ENCODE measurements around the gene ANO7.

DNA sequence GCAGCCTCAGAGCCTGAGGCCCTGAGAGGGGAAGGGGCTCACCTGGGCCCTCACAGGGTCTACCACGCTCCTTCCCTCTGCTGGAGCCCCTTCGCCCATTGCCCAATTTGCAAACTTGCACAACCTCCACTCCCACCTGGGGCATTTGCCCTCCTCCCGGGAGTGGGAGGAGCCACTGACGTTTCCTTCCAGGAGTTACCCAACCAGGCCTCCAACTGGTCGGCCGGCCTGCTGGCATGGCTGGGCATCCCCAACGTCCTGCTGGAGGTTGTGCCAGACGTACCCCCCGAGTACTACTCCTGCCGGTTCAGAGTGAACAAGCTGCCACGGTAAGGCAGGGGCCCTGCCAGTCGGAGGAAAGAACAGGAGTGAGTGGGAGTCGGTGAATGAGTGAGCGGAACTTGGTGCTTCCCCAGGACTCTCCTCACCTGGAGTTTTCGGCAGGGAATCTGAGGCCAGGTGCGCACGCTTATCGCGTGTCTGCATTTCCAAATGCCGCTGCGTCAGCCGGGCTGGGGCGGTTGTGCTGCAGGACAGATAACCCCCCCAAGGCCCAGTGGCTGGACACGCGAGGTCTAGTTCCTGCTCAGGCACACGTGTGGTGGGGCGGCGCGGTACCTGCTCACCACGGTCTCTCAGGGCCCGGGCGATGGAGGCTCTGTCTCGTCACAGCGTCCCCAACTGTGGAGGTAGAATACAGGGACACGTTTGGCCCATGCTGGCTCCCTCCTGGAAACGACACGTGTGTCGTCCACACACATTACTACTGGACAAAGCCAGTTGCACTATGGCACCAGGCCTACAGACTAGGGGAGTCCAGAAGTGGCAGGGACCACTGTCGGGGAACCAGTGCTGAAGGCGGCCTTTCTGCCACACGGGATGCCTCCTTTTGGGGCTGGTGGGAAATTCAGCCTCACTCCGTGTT lies 11.7 kb downstream of the ANO7 start:
- TF ChIP-seq SIN3A (IDR thresholded peaks at IDR 0.05; ENCODE audit: borderline replicate concordance, insufficient read depth, low read length) (no peak), POLR2AphosphoS5 (IDR thresholded peaks at IDR 0.05; ENCODE audit: low read depth, low read length) (no peak), TAF1 (IDR thresholded peaks at IDR 0.05; ENCODE audit: borderline replicate concordance, insufficient read depth, low read length) (no peak)
- TF ChIP-seq, protein P1, sequence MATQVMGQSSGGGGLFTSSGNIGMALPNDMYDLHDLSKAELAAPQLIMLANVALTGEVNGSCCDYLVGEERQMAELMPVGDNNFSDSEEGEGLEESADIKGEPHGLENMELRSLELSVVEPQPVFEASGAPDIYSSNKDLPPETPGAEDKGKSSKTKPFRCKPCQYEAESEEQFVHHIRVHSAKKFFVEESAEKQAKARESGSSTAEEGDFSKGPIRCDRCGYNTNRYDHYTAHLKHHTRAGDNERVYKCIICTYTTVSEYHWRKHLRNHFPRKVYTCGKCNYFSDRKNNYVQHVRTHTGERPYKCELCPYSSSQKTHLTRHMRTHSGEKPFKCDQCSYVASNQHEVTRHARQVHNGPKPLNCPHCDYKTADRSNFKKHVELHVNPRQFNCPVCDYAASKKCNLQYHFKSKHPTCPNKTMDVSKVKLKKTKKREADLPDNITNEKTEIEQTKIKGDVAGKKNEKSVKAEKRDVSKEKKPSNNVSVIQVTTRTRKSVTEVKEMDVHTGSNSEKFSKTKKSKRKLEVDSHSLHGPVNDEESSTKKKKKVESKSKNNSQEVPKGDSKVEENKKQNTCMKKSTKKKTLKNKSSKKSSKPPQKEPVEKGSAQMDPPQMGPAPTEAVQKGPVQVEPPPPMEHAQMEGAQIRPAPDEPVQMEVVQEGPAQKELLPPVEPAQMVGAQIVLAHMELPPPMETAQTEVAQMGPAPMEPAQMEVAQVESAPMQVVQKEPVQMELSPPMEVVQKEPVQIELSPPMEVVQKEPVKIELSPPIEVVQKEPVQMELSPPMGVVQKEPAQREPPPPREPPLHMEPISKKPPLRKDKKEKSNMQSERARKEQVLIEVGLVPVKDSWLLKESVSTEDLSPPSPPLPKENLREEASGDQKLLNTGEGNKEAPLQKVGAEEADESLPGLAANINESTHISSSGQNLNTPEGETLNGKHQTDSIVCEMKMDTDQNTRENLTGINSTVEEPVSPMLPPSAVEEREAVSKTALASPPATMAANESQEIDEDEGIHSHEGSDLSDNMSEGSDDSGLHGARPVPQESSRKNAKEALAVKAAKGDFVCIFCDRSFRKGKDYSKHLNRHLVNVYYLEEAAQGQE (IDR thresholded peaks at IDR 0.05; ENCODE audit: insufficient read depth in 1 of 2, low read depth in 2 of 2, low read length in 2 of 2) = no peak
